HCT116 (cell line): ENCODE measurements around the gene CCSER1.

Source experiments
- CEBPB ChIP-seq: IDR thresholded peaks from 2 replicates; pipeline ENCODE4 v1.6.1; 2012; ENCODE audit warnings: low read depth
- EZH2 ChIP-seq: fragments of 200-600 bp; sonication (generic); IDR thresholded peaks from 2 replicates; pipeline ENCODE4 v1.6.1; 2017; ENCODE audit warnings: antibody characterized with exemption, mixed run types
- EZH2phosphoT487 ChIP-seq: fragments of 200-600 bp; IDR thresholded peaks from 2 replicates; pipeline ENCODE4 v1.6.1; 2018; ENCODE audit warnings: antibody characterized with exemption, borderline replicate concordance
- JUND ChIP-seq: IDR thresholded peaks from 2 replicates; pipeline ENCODE4 v1.6.1; 2012
- POLR2AphosphoS5 ChIP-seq: IDR thresholded peaks from 2 replicates; pipeline ENCODE4 v1.6.1; 2011; ENCODE audit warnings: mild to moderate bottlenecking, low read depth, low read length, moderate library complexity
- SP1 ChIP-seq: IDR thresholded peaks from 2 replicates; pipeline ENCODE4 v1.6.1; 2012; ENCODE audit warnings: low read depth
- YY1 ChIP-seq: IDR thresholded peaks from 2 replicates; pipeline ENCODE4 v1.6.1; 2011; ENCODE audit warnings: low read length, low read depth, moderate library complexity, mild to moderate bottlenecking; ENCODE audit not compliant: insufficient replicate concordance; ENCODE audit errors: extremely low read depth
- ZFX ChIP-seq: fragments of 450-650 bp; IDR thresholded peaks from 2 replicates; pipeline ENCODE4 v1.6.1; 2017
- TF ChIP-seq, protein P1 (sequence below), 3 experiments: fragments of 200-600 bp in 1 of 3; sonication (generic) in 1 of 3; IDR thresholded peaks in 2 of 3; conservative IDR thresholded peaks in 1 of 3; 2 replicates each; pipeline ENCODE4 v1.5.1; 2012 to 2017; ENCODE audit warnings: low read depth in 2 of 3, low read length in 2 of 3, antibody characterized with exemption in 1 of 3, borderline replicate concordance in 1 of 3, control low read depth in 1 of 3, mild to moderate bottlenecking in 1 of 3, mixed read lengths in 1 of 3, mixed run types in 1 of 3, moderate library complexity in 1 of 3; ENCODE audit not compliant: insufficient read depth in 1 of 3
- TF ChIP-seq, protein P2 (sequence below): IDR thresholded peaks from 2 replicates; pipeline ENCODE4 v1.6.1; 2012; ENCODE audit warnings: low read depth

DNA sequence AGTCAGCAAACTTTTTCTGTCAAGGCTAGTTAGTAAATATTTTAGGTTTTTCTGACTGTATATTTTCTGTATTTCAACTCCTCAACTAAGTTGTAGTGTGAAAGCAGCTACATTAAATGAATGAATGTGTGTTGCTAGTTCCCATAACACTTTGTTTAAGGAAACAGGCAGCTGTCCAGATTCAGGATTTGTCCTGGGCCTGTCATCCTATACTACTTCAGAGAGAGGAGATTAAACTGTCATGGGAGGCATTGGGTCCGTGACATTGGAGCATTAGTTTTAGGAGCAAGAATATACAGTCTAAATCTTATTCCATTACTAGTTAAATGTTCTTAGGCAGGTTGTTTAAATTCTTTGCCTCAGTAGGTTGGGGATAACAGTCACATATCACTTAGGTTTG, 516.0 kb downstream of the CCSER1 start:
- no peak for TF ChIP-seq SP1
- TF ChIP-seq, protein P1, sequence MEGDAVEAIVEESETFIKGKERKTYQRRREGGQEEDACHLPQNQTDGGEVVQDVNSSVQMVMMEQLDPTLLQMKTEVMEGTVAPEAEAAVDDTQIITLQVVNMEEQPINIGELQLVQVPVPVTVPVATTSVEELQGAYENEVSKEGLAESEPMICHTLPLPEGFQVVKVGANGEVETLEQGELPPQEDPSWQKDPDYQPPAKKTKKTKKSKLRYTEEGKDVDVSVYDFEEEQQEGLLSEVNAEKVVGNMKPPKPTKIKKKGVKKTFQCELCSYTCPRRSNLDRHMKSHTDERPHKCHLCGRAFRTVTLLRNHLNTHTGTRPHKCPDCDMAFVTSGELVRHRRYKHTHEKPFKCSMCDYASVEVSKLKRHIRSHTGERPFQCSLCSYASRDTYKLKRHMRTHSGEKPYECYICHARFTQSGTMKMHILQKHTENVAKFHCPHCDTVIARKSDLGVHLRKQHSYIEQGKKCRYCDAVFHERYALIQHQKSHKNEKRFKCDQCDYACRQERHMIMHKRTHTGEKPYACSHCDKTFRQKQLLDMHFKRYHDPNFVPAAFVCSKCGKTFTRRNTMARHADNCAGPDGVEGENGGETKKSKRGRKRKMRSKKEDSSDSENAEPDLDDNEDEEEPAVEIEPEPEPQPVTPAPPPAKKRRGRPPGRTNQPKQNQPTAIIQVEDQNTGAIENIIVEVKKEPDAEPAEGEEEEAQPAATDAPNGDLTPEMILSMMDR (IDR thresholded peaks at IDR 0.05 in 2 of 3, conservative IDR thresholded peaks at IDR 0.05 in 1 of 3; ENCODE audit: borderline replicate concordance in 1 of 3, insufficient read depth in 1 of 3, low read depth in 2 of 3, low read length in 2 of 3) = no peak
- no peak for TF ChIP-seq EZH2
- TF ChIP-seq CEBPB = no peak
- TF ChIP-seq, protein P2, sequence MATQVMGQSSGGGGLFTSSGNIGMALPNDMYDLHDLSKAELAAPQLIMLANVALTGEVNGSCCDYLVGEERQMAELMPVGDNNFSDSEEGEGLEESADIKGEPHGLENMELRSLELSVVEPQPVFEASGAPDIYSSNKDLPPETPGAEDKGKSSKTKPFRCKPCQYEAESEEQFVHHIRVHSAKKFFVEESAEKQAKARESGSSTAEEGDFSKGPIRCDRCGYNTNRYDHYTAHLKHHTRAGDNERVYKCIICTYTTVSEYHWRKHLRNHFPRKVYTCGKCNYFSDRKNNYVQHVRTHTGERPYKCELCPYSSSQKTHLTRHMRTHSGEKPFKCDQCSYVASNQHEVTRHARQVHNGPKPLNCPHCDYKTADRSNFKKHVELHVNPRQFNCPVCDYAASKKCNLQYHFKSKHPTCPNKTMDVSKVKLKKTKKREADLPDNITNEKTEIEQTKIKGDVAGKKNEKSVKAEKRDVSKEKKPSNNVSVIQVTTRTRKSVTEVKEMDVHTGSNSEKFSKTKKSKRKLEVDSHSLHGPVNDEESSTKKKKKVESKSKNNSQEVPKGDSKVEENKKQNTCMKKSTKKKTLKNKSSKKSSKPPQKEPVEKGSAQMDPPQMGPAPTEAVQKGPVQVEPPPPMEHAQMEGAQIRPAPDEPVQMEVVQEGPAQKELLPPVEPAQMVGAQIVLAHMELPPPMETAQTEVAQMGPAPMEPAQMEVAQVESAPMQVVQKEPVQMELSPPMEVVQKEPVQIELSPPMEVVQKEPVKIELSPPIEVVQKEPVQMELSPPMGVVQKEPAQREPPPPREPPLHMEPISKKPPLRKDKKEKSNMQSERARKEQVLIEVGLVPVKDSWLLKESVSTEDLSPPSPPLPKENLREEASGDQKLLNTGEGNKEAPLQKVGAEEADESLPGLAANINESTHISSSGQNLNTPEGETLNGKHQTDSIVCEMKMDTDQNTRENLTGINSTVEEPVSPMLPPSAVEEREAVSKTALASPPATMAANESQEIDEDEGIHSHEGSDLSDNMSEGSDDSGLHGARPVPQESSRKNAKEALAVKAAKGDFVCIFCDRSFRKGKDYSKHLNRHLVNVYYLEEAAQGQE = no peak
- TF ChIP-seq YY1 = no peak
- TF ChIP-seq POLR2AphosphoS5 = no peak
- no peak for TF ChIP-seq EZH2phosphoT487
- no peak for TF ChIP-seq JUND
- TF ChIP-seq ZFX = no peak
